HG03442 (cell line): ENCODE results near the gene NAA35.
"Not testable (repeated sequence)": the region's sequence is repeated elsewhere in the genome, so short reads cannot be mapped to it uniquely, and the experiment has no call there.

ENCODE experiments used
- ATAC-seq: cut with Tn5 transposase; IDR thresholded peaks from one replicate; pipeline ENCODE4 v1.9.1; 2021; ENCODE audit warnings: mild to moderate bottlenecking, moderate library complexity; ENCODE audit not compliant: unreplicated experiment

NAA35 gene

DNA sequence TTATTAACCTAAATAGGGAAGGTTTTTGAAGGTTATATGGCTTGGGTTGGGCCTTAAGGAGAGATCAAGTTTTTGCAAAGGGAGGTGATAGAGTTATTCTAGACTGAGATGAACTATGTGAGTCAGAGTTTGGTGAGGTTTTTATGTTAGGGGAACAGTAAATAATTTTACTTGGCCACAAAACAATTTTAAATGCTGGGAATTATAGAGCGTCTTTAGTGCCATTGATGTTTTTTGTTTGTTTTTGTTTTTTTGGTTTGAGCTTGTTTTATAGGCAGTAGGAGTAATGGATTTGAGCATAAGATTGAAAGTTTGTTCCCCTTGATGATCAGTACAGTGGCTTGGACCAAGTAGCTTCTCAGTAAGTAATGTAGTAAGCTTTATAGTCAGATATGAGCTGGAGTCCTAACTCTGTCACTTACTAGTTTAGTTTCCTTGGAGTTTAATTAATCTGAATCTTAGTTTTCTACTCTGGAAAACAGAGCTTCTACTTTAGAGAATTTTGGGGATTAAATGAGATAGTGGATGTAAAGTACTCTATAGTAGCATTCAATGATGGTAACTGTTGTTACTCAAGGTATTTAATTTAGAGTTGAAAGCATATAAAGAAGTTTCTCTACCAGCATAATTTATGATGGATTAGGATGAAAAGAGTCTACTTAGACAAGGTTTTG is 2.9 kb downstream of the NAA35 start:
- no peak for ATAC-seq

DNA sequence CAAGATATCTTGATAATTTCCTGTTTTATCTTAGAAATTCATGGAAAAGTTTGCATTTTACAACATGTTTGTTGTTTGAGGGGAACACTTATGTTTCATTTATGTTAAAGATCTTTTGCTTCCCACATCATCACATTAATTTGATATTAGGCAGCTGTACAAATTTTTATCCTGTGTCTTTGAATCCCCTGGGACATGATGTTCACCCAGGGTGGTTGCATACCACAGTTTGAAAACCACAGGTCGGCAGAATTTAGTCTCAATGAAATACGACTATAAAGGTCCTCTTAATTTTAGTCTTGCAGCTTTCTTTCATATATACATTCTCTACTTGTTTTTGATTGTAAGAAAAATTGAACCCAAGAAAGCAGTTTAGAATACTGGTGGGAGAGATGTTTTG is 3.7 kb downstream of the NAA35 start:
- ATAC-seq, result no peak

DNA sequence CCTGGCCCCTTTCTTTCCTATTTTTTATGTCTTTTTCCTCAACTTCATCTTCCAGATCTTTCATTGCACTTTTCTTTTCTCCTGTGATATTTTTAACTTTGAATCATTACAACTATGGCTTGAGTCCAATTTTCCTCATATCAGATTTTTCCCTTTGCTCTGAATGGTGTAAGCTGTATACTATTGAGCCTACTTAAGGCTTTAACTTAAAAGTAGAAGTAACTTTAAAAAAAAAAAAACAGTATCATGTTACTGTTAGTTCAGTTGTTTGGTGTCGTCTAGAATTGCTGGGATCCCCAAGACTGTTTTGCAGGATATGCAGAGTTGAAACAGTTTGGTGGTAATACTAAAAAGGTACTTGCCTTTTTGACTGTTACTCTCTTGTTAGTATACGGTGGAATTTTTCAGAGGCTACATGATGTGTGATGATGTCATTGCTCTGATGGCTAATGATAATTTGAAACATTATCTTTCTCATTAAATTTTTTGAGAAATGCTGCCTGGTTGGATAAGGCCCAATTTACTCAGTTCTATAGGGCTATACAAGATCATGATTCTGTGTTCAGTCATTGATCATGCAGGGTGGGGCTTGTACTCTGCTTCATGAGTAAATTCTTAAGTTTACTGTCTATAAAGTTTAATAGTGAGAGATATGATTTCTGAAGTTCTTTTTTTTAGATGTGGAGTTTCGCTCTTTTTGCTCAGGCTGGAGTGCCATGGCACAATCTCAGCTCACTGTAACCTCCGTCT is 8.8 kb downstream of the NAA35 start:
- ATAC-seq, result no peak

DNA sequence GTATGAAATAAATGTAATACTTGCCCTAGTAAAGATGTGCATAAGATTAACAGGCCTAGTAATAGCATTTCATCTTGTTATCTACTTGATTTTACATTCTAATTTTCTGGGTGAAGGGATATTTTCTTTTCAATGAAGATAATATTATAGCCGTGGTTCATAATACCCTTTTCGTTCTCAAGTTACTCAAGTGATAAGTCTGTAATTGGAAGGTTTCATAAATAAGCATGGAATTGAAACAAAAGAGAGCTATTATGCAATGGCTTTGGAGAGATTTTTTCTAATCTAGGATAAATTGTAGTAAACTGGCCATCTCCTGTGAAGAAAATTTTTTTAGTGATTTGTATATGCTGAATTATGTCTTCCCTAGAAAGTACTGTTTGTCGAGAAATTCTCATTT is 19.0 kb downstream of the NAA35 start:
- ATAC-seq, result no peak

DNA sequence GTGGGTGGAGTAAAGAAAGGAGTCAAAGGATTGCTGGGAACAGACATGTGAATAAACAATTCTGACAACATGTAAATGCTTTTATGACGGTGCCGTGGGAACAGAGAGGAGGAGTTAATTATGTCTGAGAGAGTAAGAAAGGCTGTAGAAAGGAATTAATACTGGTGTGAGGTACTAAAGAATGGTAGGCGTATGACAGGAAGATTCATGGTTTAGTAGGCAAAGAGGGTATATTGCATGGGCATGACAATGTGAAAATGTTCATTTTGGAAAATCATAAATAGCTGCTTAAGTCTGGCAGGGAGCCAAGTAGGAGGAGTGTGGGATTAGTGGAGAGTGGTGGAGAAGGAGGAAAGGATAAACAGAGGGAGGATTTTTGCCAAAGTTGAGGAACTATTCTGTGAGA is 19.7 kb downstream of the NAA35 start:
- no peak for ATAC-seq

DNA sequence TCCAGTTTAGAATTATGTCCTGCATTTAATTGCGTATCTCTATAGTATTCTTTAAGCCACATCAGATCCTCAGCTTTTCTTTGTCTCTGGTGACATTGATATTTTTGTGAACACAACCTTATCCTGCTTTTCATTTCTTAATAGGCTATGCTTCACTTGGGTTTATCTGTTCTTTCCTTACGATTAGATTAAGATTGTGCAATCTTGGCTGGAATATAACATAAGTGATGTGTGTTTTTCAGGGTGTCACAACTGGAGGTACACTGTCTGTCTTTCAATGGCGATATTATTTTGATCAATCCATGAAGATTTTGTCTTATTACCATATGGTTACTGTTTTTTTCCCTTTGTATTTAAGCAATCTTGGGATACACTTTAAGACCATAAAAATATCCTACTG is 23.6 kb downstream of the NAA35 start:
- no peak for ATAC-seq

DNA sequence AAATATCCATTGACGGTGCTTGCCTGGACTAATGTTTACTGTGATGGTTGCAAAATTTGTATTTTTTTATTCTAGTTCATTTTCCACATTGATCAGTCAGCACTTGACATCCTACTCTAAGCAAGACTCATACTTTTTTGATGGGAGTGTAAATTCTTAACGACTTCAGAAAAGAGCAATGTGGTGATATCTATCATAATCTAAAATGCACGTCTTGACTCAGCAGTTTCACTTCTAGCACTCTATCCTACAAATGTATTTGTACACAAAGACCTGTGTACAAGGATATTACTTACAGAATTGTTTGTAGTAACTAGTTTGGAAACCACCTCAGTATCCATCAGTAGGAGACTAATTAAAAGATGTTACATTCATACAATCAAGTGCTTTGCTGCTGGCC is 24.0 kb downstream of the NAA35 start:
- no peak for ATAC-seq

DNA sequence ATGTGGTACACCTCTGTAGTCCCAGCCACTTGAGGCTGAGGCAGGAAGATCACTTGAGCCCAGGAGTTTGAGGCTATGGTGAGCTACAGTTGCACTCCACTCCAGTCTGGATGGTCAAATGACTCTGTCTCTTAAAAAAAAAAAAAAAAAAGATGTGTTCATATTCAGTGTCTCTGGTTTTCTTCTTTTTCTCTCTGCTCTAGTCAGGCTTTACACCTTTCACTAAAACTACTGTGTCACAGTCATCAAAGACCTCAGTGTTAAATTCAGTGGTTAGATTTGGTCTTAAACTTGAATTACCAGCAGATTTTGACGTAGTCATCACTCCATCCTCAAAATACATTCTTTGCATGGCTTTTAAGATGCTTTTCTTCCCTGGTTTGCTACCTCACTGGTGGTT is 28.8 kb downstream of the NAA35 start:
- ATAC-seq, result no peak

DNA sequence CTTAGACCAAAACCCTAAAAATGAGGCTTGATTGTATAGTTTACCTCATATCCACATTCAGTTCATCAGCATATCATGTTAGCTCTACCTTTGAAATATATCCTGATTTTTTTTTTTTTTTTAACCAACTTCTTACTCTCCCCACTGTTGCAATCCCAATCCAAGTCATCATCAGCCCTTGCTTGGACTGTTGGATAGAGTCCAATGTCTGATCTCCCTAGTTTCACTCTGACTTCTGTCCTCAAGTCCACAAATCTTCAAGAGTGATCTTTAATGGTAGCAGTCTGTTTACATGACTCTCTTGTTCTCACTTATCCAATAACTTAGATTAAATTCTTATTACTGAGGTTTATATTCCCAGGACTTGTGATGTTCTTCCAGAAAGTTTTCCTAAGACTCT is 30.8 kb downstream of the NAA35 start:
- ATAC-seq, result no peak

DNA sequence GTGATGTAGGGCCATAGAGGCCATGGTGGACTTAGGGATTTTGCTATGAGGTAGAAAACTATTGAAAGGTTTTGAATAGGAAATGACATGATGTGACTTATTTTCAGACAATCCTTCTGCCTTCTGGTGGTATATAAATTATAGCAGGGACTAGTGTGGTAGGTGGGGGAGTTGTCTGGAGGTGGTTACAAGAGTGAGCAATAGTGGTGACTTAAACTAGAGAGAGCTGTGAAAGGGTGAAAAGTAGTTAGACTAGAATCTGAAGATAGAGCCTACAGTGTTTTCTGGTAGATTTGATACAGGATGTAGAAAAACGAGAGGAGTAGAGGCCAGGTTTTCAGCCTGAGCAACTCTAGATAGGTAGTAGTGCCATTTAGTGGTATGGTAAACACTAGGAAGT is 32.3 kb downstream of the NAA35 start:
- no peak for ATAC-seq

DNA sequence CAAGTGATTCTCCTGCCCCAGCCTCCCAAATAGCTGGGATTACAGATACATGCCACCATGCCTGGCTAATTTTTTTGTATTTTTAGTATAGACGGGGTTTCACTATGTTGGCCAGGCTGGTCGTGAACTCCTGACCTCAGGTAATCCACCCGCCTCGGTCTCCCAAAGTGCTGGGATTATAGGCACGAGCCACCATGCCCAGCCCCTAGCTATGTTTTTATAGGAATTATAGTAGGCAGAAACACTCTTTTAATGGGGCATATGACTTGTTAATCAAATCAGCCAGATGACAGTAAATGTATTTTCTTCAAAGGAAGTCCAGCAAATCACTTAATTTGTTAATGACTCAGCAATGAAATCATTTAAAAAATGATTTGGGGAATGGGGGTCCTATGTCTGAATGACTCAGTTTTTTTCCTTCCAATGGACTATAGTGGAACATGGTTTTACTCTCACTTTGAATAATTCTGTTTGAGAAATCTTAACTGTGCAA is 33.2 kb downstream of the NAA35 start:
- not testable (repeated sequence) for ATAC-seq

DNA sequence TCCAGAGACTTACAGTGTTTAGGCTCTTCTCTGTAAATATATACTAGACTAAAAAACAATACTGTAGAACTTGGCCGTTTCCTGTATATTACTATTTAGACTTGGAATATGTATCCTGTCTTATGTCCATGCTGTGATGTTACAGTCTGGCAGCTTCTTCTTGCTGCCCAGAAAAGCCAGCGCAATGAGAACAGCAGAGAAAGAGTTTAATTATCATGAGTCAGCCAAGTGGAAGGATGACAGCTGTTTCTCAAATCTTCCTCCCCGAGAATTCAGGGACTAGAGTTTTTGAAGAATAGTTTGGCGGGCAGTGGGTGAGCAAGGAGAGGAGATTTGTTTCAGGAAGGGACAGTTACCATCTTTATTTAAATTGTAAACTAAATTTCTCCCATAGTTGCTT is 37.5 kb downstream of the NAA35 start:
- no peak for ATAC-seq

DNA sequence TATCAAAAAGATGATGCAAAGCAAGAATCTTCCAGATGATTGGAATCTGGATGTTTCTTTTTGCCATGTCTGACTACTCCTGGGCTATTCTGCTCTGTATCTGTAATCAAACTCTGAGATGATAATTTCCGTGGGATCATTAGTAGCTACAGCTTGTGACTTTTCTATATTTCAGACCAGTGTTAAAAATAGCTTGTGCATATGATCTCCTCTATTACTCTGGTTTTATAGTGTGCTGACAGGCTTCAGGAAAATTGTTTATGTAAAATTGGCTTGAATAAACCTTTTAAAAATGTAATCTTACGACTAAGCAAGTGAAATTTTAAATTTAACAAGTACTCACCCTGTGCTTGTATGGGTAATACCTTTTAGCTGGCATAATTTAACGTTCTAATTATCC is 40.4 kb downstream of the NAA35 start:
- ATAC-seq, result no peak

DNA sequence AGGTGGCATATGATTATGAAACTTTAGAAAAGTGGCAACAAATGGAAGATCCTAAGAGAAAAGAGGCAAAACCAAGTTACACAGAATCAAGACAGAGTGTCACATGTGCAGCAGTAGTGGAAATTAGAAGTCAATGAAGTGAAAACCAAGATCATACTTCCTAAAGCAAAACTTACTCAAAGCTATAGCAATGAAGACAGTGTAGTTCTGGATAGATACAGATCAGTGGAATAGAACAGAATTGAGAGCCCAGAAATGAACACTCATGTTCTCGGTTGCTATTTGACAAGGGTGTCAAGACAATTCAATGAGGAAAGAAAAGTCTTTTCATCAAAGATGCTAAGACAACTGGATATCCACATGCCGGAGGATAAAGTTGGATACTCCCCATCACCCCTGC is 43.5 kb downstream of the NAA35 start:
- ATAC-seq, result no peak

DNA sequence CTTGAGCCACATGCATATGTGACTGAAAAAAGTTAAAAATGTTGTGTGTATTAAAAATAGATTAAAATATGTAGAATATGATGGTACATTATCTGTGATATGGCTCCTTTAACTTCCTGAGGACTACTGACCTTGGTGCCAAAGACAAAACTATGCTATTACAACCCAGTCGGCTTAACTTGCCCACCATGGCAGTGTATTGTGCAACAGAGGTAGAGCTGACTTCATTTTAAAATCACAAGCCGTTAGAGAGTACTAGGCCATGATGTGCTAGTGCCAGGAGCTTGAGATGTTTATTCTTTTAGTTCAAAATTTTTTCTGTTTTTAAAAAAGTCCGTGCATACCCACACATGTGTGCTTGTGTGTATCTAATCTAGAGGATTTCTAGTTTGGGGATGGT is 46.3 kb downstream of the NAA35 start:
- ATAC-seq, result no peak

DNA sequence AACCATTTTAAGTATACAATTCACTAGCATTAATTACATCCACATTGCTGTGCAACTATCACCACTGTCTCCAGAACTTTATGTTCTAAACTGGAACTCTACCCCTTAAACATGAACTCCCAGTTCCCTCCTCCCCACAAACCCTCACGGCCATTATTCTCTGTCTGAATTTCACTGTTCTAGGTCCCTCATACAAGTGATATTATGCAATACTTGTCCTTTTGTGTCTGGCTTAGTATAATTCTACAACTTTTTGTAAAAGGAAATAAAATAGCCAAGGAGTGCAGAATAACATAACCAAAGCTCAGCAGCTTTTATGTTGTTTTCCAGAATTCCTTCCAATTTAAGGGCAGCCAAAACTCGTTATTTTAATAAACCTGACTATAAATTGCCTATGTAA is 53.2 kb downstream of the NAA35 start:
- no peak for ATAC-seq

DNA sequence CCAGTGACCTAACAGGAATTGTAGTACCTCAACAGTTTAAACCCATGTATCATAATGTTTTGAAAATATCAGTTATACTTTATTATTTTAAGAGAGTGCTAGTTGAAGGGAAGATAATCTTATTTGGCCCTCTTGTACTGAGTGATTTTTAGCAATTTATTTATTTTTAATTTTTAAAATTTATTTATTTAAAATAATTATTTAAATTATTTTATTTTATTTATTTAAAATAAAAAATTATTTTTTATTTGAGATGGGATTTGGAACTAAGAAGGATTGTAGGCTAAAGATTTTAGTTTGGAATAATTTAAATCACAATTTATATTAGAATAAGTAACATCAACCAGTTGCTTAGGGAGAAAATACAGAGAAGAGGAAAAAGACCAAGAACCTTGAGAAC is 54.2 kb downstream of the NAA35 start:
- ATAC-seq, result no peak

DNA sequence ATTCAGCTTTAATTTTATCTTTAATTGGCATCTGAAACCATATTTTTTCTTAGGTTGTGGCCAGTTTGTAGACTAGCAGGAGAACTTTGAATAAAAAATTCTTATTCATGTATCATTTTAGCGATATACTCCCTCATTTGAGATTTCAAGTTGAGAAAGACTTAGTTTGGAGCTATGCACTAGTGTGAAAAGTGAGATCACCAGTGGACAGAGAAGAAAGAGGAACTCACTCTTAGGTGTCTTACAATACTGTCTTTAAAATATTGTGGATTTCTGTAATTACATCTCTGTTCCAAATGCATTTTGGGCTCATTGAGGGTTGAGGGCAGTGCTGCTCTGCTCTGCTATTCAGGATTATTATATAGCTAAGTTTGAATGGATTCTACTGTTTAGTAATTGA is 54.7 kb downstream of the NAA35 start:
- no peak for ATAC-seq

DNA sequence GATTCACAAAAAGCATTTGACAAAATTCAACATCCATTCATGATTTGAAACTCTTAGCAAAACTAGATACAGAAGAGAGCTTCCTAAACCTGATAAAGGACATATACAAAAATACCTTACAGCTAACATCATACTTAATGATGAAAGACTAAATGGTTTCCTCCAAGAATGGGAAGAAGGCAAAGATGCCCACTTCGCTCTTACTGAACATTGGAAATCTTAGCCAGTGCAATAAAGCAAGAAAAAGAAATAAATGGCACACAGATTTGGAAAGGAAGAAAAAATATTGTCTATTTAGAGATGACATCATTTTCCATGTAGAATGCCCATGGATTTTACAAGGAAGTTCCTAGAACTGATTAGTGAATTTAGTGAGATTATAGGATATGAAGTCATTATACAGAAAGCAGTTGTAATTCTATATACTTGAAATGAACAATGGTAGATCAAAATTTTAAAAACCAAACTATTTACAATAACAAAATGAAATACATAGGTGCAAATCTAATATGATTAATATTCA is 64.4 kb downstream of the NAA35 start:
- ATAC-seq, result no peak

DNA sequence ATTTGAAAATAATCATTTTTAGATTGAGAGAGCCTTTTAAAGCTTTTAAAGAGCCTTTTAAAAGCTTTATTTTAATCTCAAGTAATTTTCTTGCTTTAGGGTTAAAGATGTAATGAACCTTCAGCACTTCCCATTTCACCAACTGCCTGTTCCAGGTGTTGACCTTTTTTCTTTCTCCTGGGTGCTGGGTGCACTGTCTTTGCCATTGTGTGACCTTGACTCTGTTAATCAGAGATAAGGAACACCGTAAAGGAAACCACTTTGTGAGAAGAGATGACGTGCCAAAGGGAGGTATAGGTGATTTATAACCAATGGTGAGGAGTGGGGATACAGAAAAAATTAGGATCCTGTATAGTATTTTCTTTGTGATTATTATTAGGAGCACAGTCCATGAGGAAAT is 68.2 kb downstream of the NAA35 start:
- ATAC-seq, result no peak

DNA sequence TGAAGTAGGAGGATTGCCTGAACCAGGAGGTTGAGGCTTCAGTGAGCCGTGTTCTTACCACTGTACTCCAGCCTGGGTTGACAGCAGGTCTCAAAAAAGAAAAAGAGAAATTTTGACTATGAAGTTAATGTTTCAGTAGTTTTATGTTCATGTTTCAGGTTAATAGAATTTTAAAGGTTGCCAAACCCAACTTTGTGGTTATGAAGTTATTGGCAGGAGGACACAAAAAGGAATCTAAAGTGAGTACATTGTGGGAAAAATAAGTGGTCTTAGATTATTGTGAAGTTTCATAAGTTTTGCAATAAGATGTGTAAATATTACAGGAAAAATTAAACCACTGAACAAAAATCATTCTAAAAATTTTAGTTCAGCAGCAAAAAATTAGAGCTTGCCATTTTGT is 79.8 kb downstream of the NAA35 start:
- no peak for ATAC-seq

DNA sequence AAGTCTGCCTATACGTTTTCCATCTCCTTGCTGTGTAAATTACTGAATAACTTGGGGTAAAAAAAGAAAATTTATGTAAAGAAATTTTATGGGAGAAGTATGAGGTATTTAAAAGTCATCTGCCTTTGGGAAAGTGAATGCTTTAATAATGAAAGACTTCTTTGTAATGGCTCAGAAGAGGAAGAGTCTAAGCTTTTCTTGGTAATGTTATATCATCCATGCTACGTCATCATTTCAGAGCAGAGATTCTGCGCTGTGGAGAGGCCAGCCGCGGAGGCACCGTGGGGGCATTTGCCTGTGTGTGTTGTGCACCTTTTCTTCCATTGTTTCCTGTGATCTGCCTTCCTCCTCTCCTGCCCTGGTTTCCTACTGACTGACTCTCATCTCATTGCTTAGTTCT is 80.2 kb downstream of the NAA35 start:
- no peak for ATAC-seq
